ENCODE data around the gene CYP2S1. TPM values are rescaled to one million over a fixed set of nuclear protein-coding genes. Genes with fewer than 3 reads are reported as not detected.

Gene CYP2S1
- total RNA-seq, 2 experiments from 2014 or later = not detected

GRCh38 chr19:41224632-41225031, 31.6 kb downstream of the CYP2S1 start:
- intact Hi-C loops (cut with micrococcal nuclease; ENCODE audit: unreplicated experiment) = no loop called here
- CTCF ChIA-PET (ENCODE audit: unreplicated experiment) = no interaction called here

GRCh38 chr19:41225238-41226052, 32.4 kb downstream of the CYP2S1 start:
- intact Hi-C loops (cut with micrococcal nuclease; ENCODE audit: unreplicated experiment) = no loop called here

More at GRCh38 chr19:41224632-41225031, 31.6 kb downstream of the CYP2S1 start:
- TF ChIP-seq EZH2phosphoT487 (IDR thresholded peaks at IDR 0.05; ENCODE audit: borderline replicate concordance, low read depth, low read length) (no peak), CTCF (conservative IDR thresholded peaks at IDR 0.05; ENCODE audit: low read length) (no peak)
- H3K4me2 ChIP-seq (ENCODE audit: low read length) = no peak overlapping the region
- DNase-seq (ENCODE audit: low spot score) = no peak
- POLR2A ChIA-PET = interaction anchor here (0.6 kb wide), 1 partner anchor 1122 kb away, joined by 3 read pairs; no protein-coding TSS in a partner anchor
- no peak overlapping the region for H3K27ac ChIP-seq (ENCODE audit: low read depth, low read length, poor library complexity, severe bottlenecking)
- H3K4me1 ChIP-seq (ENCODE audit: insufficient read depth, low read length, poor library complexity, severe bottlenecking) = no peaks in the 10 kb centered on the region
- H3K9me2 ChIP-seq (ENCODE audit: insufficient read depth, low read length) = no peaks in the 10 kb centered on the region
- H3K79me2 ChIP-seq (ENCODE audit: insufficient read depth, low read depth, low read length) = no peaks in the 10 kb centered on the region
- no peak overlapping the region for H3K4me3 ChIP-seq (ENCODE audit: low read depth, low read length, poor library complexity, severe bottlenecking)
- no TSS peak for BruUV-seq (replicated peaks)
- no peaks in the 10 kb centered on the region for H3K9me3 ChIP-seq (ENCODE audit: low read length)
- no peak overlapping the region for H2AFZ ChIP-seq (ENCODE audit: low read length)
- H3K36me3 ChIP-seq (ENCODE audit: insufficient read depth, low read length) = no peaks in the 10 kb centered on the region
- no peaks in the 10 kb centered on the region for H4K20me1 ChIP-seq (ENCODE audit: insufficient read depth, low read length)

More at GRCh38 chr19:41225238-41226052, 32.4 kb downstream of the CYP2S1 start:
- no peak for DNase-seq (ENCODE audit: low spot score)
- no peaks in the 10 kb centered on the region for H3K36me3 ChIP-seq (ENCODE audit: insufficient read depth, low read length)
- H3K79me2 ChIP-seq (ENCODE audit: insufficient read depth, low read depth, low read length) = no peaks in the 10 kb centered on the region
- H2AFZ ChIP-seq (ENCODE audit: low read length) = no peak overlapping the region
- POLR2A ChIA-PET = no interaction called here
- no peak overlapping the region for H3K27ac ChIP-seq (ENCODE audit: low read depth, low read length, poor library complexity, severe bottlenecking)
- CTCF ChIA-PET (ENCODE audit: unreplicated experiment) = no interaction called here
- no peak overlapping the region for H3K4me3 ChIP-seq (ENCODE audit: low read depth, low read length, poor library complexity, severe bottlenecking)
- H3K4me1 ChIP-seq (ENCODE audit: insufficient read depth, low read length, poor library complexity, severe bottlenecking) = no peaks in the 10 kb centered on the region
- no peaks in the 10 kb centered on the region for H4K20me1 ChIP-seq (ENCODE audit: insufficient read depth, low read length)
- no peak overlapping the region for H3K4me2 ChIP-seq (ENCODE audit: low read length)
- BruUV-seq (replicated peaks) = no TSS peak
- no peaks in the 10 kb centered on the region for H3K9me3 ChIP-seq (ENCODE audit: low read length)
- no peak for TF ChIP-seq EZH2phosphoT487 (IDR thresholded peaks at IDR 0.05; ENCODE audit: borderline replicate concordance, low read depth, low read length)
- no peak for TF ChIP-seq CTCF (conservative IDR thresholded peaks at IDR 0.05; ENCODE audit: low read length)
- no peaks in the 10 kb centered on the region for H3K9me2 ChIP-seq (ENCODE audit: insufficient read depth, low read length)

Data from OCI-LY7 (cell line).